GM12878 (cell line): ENCODE data around the gene ATP5MK. TPM values are rescaled to one million over a fixed set of nuclear protein-coding genes. Genes with fewer than 3 reads are reported as not detected.

ENCODE experiments used
- ASH2L ChIP-seq: fragments of 300-600, 200-600 bp; sonication (generic); IDR thresholded peaks from 2 replicates; pipeline ENCODE4 v1.6.1; 2017; ENCODE audit warnings: low read depth, mild to moderate bottlenecking, borderline replicate concordance
- CHD4 ChIP-seq: fragments of 200-600 bp; sonication (generic); IDR thresholded peaks from 2 replicates; pipeline ENCODE4 v1.6.1; 2016; ENCODE audit warnings: mild to moderate bottlenecking
- E2F4 ChIP-seq: IDR thresholded peaks from 2 replicates; pipeline ENCODE4 v1.6.1; 2012; ENCODE audit warnings: low read depth, low read length, improper control_type of control experiment
- ETV6 ChIP-seq, 2 experiments: fragments of 450-650 bp in 1 of 2; IDR thresholded peaks in 1 of 2; conservative IDR thresholded peaks in 1 of 2; 2 replicates each; pipeline ENCODE4 v1.6.1; 2014; ENCODE audit warnings: antibody characterized with exemption in 1 of 2, borderline replicate concordance in 1 of 2, low read depth in 1 of 2, mild to moderate bottlenecking in 1 of 2, moderate library complexity in 1 of 2
- KAT2A ChIP-seq: conservative IDR thresholded peaks from 2 replicates; pipeline ENCODE4 v1.6.1; 2011; ENCODE audit warnings: low read depth, low read length; ENCODE audit not compliant: control insufficient read depth
- MXI1 ChIP-seq: fragments of 150-350 bp; IDR thresholded peaks from 2 replicates; pipeline ENCODE4 v1.6.1; 2011; ENCODE audit warnings: low read depth, mild to moderate bottlenecking, inconsistent platforms, low read length, improper control_type of control experiment
- PAX5 ChIP-seq: IDR thresholded peaks from 2 replicates; pipeline ENCODE4 v1.6.1; 2011; ENCODE audit warnings: low read depth, low read length, borderline replicate concordance
- POLR2AphosphoS5 ChIP-seq: IDR thresholded peaks from 2 replicates; pipeline ENCODE4 v1.6.1; 2011; ENCODE audit warnings: mild to moderate bottlenecking, low read length, inconsistent platforms
- RUNX3 ChIP-seq: IDR thresholded peaks from 2 replicates; pipeline ENCODE4 v1.6.1; 2012; ENCODE audit warnings: low read length, inconsistent platforms
- SKIL ChIP-seq: fragments of 450-650 bp; IDR thresholded peaks from 2 replicates; pipeline ENCODE4 v1.6.1; 2017; ENCODE audit warnings: mild to moderate bottlenecking, low read depth, inconsistent platforms; ENCODE audit not compliant: poor library complexity, severe bottlenecking
- SP1 ChIP-seq: IDR thresholded peaks from one replicate; pipeline ENCODE4 v1.6.1; 2011; ENCODE audit warnings: low read depth, low read length
- STAT3 ChIP-seq: IDR thresholded peaks from 2 replicates; pipeline ENCODE4 v1.6.1; 2011; ENCODE audit warnings: low read depth, low read length, improper control_type of control experiment
- ZNF274 ChIP-seq: IDR thresholded peaks from one replicate; pipeline ENCODE4 v1.8.0; 2011; ENCODE audit not compliant: insufficient read length, insufficient read depth
- polyA plus RNA-seq, 11 experiments: library from polyadenylated mRNA; depleted of rRNA in 4 of 11; unstranded in 6 of 11; stranded (reverse) in 5 of 11; fragments of >200 nt; fragmentation: Nextera tagmentation in 4 of 11; fragmentation: Illumina TruSeq in 1 of 11; extraction: Ambion mirVana in 4 of 11; extraction: Trizol in 1 of 11; gene quantifications; 1 replicate in 1 of 11; 2 replicates in 10 of 11; pipeline versions ENCODE4 v1.2.1 to v1.2.3, GENCODE V29; 2011 to 2016; ENCODE audit warnings: inconsistent platforms in 2 of 11, missing spikeins in 2 of 11, low read depth in 1 of 11
- total RNA-seq, 4 experiments: library from RNA; depleted of rRNA in 3 of 4; stranded (reverse); fragments of >200 nt in 3 of 4; fragmentation: Illumina TruSeq in 1 of 4; extraction: Trizol in 1 of 4; gene quantifications; 2 replicates each; pipeline versions ENCODE4 v1.2.1 to v1.2.3, GENCODE V29; 2013 to 2021
- TF ChIP-seq, protein P1 (sequence below): fragments of 450-650 bp; IDR thresholded peaks from 2 replicates; pipeline ENCODE4 v1.6.1; 2016; ENCODE audit warnings: mild to moderate bottlenecking, moderate library complexity, borderline replicate concordance
- TF ChIP-seq, protein P2 (sequence below): fragments of 450-650 bp; IDR thresholded peaks from 2 replicates; pipeline ENCODE4 v1.6.1; 2017; ENCODE audit warnings: low read depth, mild to moderate bottlenecking, moderate library complexity
- TF ChIP-seq, protein P3 (sequence below): fragments of 450-650 bp; formaldehyde crosslinking; IDR thresholded peaks from 2 replicates; pipeline ENCODE4 v1.5.0; 2022; ENCODE audit warnings: mild to moderate bottlenecking, missing genetic modification characterization

ATP5MK gene
- total and polyA plus RNA-seq, 10 of the 15 experiments (the other 5 are each of a cell fraction or from before 2014, with no cell fraction given): 240 to 1,790 (median 626) TPM

DNA sequence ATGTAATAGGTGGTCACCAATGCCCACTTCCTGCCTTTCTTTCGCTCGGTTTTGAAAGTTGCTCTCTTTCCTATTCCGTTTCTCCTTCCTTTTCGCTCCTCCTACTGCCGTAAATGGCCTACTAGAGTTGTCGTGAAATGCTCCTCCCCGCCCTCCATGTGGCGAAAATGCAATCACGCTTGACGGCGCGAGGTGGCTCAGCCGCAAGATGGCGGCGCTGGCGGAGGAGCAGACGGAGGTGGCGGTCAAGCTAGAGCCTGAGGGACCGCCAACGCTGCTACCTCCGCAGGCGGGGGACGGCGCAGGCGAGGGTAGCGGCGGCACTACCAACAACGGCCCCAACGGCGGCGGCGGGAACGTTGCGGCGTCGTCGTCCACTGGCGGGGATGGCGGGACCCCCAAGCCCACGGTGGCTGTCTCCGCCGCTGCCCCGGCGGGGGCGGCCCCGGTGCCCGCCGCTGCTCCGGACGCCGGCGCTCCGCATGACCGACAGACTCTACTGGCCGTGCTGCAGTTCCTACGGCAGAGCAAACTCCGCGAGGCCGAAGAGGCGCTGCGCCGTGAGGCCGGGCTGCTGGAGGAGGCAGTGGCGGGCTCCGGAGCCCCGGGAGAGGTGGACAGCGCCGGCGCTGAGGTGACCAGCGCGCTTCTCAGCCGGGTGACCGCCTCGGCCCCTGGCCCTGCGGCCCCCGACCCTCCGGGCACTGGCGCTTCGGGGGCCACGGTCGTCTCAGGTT is 28.3 kb downstream of the ATP5MK start, which contains the start of gene TAF5 (continued):
- TF ChIP-seq, protein P1, sequence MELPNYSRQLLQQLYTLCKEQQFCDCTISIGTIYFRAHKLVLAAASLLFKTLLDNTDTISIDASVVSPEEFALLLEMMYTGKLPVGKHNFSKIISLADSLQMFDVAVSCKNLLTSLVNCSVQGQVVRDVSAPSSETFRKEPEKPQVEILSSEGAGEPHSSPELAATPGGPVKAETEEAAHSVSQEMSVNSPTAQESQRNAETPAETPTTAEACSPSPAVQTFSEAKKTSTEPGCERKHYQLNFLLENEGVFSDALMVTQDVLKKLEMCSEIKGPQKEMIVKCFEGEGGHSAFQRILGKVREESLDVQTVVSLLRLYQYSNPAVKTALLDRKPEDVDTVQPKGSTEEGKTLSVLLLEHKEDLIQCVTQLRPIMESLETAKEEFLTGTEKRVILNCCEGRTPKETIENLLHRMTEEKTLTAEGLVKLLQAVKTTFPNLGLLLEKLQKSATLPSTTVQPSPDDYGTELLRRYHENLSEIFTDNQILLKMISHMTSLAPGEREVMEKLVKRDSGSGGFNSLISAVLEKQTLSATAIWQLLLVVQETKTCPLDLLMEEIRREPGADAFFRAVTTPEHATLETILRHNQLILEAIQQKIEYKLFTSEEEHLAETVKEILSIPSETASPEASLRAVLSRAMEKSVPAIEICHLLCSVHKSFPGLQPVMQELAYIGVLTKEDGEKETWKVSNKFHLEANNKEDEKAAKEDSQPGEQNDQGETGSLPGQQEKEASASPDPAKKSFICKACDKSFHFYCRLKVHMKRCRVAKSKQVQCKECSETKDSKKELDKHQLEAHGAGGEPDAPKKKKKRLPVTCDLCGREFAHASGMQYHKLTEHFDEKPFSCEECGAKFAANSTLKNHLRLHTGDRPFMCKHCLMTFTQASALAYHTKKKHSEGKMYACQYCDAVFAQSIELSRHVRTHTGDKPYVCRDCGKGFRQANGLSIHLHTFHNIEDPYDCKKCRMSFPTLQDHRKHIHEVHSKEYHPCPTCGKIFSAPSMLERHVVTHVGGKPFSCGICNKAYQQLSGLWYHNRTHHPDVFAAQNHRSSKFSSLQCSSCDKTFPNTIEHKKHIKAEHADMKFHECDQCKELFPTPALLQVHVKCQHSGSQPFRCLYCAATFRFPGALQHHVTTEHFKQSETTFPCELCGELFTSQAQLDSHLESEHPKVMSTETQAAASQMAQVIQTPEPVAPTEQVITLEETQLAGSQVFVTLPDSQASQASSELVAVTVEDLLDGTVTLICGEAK: no peak; the same call in 1 of the 2 replicates
- no peak for TF ChIP-seq SKIL
- no peak for TF ChIP-seq CHD4
- peak; percentile 80 for TF ChIP-seq POLR2AphosphoS5
- 0 out of 4 replicates have a peak, but pooled peaks of 1 of the 2 experiments have one; percentile 30 for TF ChIP-seq ETV6 (conservative IDR thresholded peaks at IDR 0.05 in 1 of 2, IDR thresholded peaks at IDR 0.05 in 1 of 2; ENCODE audit: borderline replicate concordance in 1 of 2, low read depth in 1 of 2)
- TF ChIP-seq RUNX3: peak; percentile 70
- TF ChIP-seq E2F4: no peak
- TF ChIP-seq ZNF274: no peak
- TF ChIP-seq SP1: peak; percentile 45
- TF ChIP-seq, protein P2, sequence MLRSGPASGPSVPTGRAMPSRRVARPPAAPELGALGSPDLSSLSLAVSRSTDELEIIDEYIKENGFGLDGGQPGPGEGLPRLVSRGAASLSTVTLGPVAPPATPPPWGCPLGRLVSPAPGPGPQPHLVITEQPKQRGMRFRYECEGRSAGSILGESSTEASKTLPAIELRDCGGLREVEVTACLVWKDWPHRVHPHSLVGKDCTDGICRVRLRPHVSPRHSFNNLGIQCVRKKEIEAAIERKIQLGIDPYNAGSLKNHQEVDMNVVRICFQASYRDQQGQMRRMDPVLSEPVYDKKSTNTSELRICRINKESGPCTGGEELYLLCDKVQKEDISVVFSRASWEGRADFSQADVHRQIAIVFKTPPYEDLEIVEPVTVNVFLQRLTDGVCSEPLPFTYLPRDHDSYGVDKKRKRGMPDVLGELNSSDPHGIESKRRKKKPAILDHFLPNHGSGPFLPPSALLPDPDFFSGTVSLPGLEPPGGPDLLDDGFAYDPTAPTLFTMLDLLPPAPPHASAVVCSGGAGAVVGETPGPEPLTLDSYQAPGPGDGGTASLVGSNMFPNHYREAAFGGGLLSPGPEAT: no peak
- TF ChIP-seq MXI1: no peak
- no peak for TF ChIP-seq ASH2L
- no peak for TF ChIP-seq STAT3
- TF ChIP-seq KAT2A: no peak
- TF ChIP-seq, protein P3, sequence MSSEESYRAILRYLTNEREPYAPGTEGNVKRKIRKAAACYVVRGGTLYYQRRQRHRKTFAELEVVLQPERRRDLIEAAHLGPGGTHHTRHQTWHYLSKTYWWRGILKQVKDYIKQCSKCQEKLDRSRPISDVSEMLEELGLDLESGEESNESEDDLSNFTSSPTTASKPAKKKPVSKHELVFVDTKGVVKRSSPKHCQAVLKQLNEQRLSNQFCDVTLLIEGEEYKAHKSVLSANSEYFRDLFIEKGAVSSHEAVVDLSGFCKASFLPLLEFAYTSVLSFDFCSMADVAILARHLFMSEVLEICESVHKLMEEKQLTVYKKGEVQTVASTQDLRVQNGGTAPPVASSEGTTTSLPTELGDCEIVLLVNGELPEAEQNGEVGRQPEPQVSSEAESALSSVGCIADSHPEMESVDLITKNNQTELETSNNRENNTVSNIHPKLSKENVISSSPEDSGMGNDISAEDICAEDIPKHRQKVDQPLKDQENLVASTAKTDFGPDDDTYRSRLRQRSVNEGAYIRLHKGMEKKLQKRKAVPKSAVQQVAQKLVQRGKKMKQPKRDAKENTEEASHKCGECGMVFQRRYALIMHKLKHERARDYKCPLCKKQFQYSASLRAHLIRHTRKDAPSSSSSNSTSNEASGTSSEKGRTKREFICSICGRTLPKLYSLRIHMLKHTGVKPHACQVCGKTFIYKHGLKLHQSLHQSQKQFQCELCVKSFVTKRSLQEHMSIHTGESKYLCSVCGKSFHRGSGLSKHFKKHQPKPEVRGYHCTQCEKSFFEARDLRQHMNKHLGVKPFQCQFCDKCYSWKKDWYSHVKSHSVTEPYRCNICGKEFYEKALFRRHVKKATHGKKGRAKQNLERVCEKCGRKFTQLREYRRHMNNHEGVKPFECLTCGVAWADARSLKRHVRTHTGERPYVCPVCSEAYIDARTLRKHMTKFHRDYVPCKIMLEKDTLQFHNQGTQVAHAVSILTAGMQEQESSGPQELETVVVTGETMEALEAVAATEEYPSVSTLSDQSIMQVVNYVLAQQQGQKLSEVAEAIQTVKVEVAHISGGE (CRISPR knock-in tag): no peak
- 0 out of 2 replicates have a peak, but pooled peaks have one; percentile 36 for TF ChIP-seq PAX5
